ENCODE data around the gene AGGF1. TPM values are rescaled to one million over a fixed set of nuclear protein-coding genes. Genes with fewer than 3 reads are reported as not detected.
"Not testable (repeated sequence)": the region's sequence is repeated elsewhere in the genome, so short reads cannot be mapped to it uniquely, and the experiment has no call there.

The AGGF1 gene
- total RNA-seq = 18.1 TPM

GRCh38 chr5:77030097-77031071 is at the start of gene AGGF1:
Gene AGGF1, plus strand, starts transcription at chr5:77030404. Its CDS starts 363 bp downstream, at chr5:77030767.
- DNase-seq (ENCODE audit: low spot score) (peak; percentile 94), ATAC-seq (peak; percentile 100)
- intact Hi-C loops (cut with DNase I) = no loop called here

GRCh38 chr5:76980518-76981144 is 49.6 kb upstream of the AGGF1 start:
- intact Hi-C loops (cut with DNase I) = no loop called here

GRCh38 chr5:76982450-76982849 is 47.8 kb upstream of the AGGF1 start:
- ATAC-seq (no peak), DNase-seq (ENCODE audit: low spot score) (no peak)
- intact Hi-C loops (cut with DNase I) = no loop called here

More at GRCh38 chr5:76980518-76981144, 49.6 kb upstream of the AGGF1 start:
- DNase-seq (ENCODE audit: low spot score) = no peak
- ATAC-seq = no peak

GRCh38 chr5:76983468-76983867 is 46.7 kb upstream of the AGGF1 start:
- ATAC-seq (peak; percentile 74), DNase-seq (ENCODE audit: low spot score) (no peak)
- intact Hi-C loops (cut with DNase I) = no loop called here

GRCh38 chr5:76986825-76987526 is 43.2 kb upstream of the AGGF1 start:
- DNase-seq (ENCODE audit: low spot score) (no peak), ATAC-seq (no peak)
- intact Hi-C loops (cut with DNase I) = no loop called here

- intact Hi-C loops (cut with DNase I) = no loop called here
- no peak for ATAC-seq
Measured at GRCh38 chr5:76990899-76991459, 39.2 kb upstream of the AGGF1 start.

GRCh38 chr5:76993436-76993835 is 36.8 kb upstream of the AGGF1 start:
- intact Hi-C loops (cut with DNase I); DNase-seq (ENCODE audit: low spot score); ATAC-seq: not testable (repeated sequence)

More at GRCh38 chr5:76990899-76991459, 39.2 kb upstream of the AGGF1 start:
- no peak for DNase-seq (ENCODE audit: low spot score)

- DNase-seq (ENCODE audit: low spot score) (no peak), ATAC-seq (no peak)
- intact Hi-C loops (cut with DNase I) = no loop called here
Measured at GRCh38 chr5:76994337-76994736, 35.9 kb upstream of the AGGF1 start.

GRCh38 chr5:76998251-76998650 is 32.0 kb upstream of the AGGF1 start:
- DNase-seq (ENCODE audit: low spot score); ATAC-seq; intact Hi-C loops (cut with DNase I): not testable (repeated sequence)

- ATAC-seq (no peak), DNase-seq (ENCODE audit: low spot score) (no peak)
- intact Hi-C loops (cut with DNase I) = no loop called here
Measured at GRCh38 chr5:76999451-76999850, 30.8 kb upstream of the AGGF1 start.

- DNase-seq (ENCODE audit: low spot score) (no peak), ATAC-seq (no peak)
- intact Hi-C loops (cut with DNase I) = no loop called here
Measured at GRCh38 chr5:77003246-77003645, 27.0 kb upstream of the AGGF1 start.

- ATAC-seq (no peak), DNase-seq (ENCODE audit: low spot score) (no peak)
- intact Hi-C loops (cut with DNase I) = no loop called here
Measured at GRCh38 chr5:77006124-77006523, 24.1 kb upstream of the AGGF1 start.

GRCh38 chr5:77008413-77008812 is 21.8 kb upstream of the AGGF1 start:
- DNase-seq (ENCODE audit: low spot score) (no peak), ATAC-seq (no peak)
- intact Hi-C loops (cut with DNase I) = no loop called here

- no peak for ATAC-seq
- intact Hi-C loops (cut with DNase I) = no loop called here
- DNase-seq (ENCODE audit: low spot score) = no peak
Measured at GRCh38 chr5:77010243-77010642, 20.0 kb upstream of the AGGF1 start.

GRCh38 chr5:77011498-77011897 is 18.7 kb upstream of the AGGF1 start:
- intact Hi-C loops (cut with DNase I) = no loop called here
- ATAC-seq = no peak
- DNase-seq (ENCODE audit: low spot score) = no peak

- DNase-seq (ENCODE audit: low spot score) = no peak
- intact Hi-C loops (cut with DNase I) = no loop called here
- no peak for ATAC-seq
Measured at GRCh38 chr5:77012601-77013000, 17.6 kb upstream of the AGGF1 start.

- intact Hi-C loops (cut with DNase I) = no loop called here
- no peak for DNase-seq (ENCODE audit: low spot score)
- ATAC-seq = no peak
Measured at GRCh38 chr5:77015938-77016569, 14.2 kb upstream of the AGGF1 start.

- ATAC-seq = no peak
- DNase-seq (ENCODE audit: low spot score) = no peak
- intact Hi-C loops (cut with DNase I) = no loop called here
Measured at GRCh38 chr5:77016962-77017361, 13.2 kb upstream of the AGGF1 start.

GRCh38 chr5:77017668-77018067 is 12.5 kb upstream of the AGGF1 start:
- no peak for DNase-seq (ENCODE audit: low spot score)
- no peak for ATAC-seq
- intact Hi-C loops (cut with DNase I) = no loop called here

Measured in sciatic nerve (tissue), 2 donors.